SK-N-SH treated with all-trans-retinoic acid at 6 μM for 48 hours (cell line): ENCODE data around the gene GLIS1.

Experiments
- ATAC-seq: fragments of 200-7000 bp; cut with Tn5 transposase; 3 replicates; pipeline ENCODE4 v1.9.1; 2020; ENCODE audit warnings: mild to moderate bottlenecking, moderate library complexity
- ARNTL ChIP-seq: fragments of 450-650 bp; formaldehyde crosslinking; IDR thresholded peaks from 2 replicates; pipeline ENCODE4 v1.5.0; 2020; ENCODE audit warnings: low read depth, mild to moderate bottlenecking, moderate library complexity, borderline replicate concordance
- BACH2 ChIP-seq: fragments of 250-450 bp; sonication (Bioruptor Pico); IDR thresholded peaks from 2 replicates; pipeline ENCODE4 v1.9.0; 2021; ENCODE audit warnings: mild to moderate bottlenecking, borderline replicate concordance
- CSDC2 ChIP-seq: fragments of 250-450 bp; sonication (Bioruptor Pico); IDR thresholded peaks from 2 replicates; pipeline ENCODE4 v1.5.0; 2020; ENCODE audit warnings: mild to moderate bottlenecking, moderate library complexity
- GLIS3 ChIP-seq: fragments of 250-450 bp; sonication (Bioruptor Pico); IDR thresholded peaks from 2 replicates; pipeline ENCODE4 v1.5.0; 2020; ENCODE audit warnings: mild to moderate bottlenecking, moderate library complexity
- ISL1 ChIP-seq: fragments of 250-450 bp; sonication (Bioruptor Pico); IDR thresholded peaks from 2 replicates; pipeline ENCODE4 v2.1.2; 2022; ENCODE audit warnings: mild to moderate bottlenecking, moderate library complexity
- OSR1 ChIP-seq: fragments of 250-450 bp; sonication (Bioruptor Pico); IDR thresholded peaks from 2 replicates; pipeline ENCODE4 v1.8.0; 2022; ENCODE audit warnings: moderate library complexity, mild to moderate bottlenecking, inconsistent platforms
- PPARA ChIP-seq: fragments of 250-450 bp; sonication (Bioruptor Pico); IDR thresholded peaks from 2 replicates; pipeline ENCODE4 v1.5.0; 2020; ENCODE audit warnings: mild to moderate bottlenecking, borderline replicate concordance
- RARB ChIP-seq: fragments of 250-450 bp; sonication (Bioruptor Pico); IDR thresholded peaks from 2 replicates; pipeline ENCODE4 v1.8.0; 2021; ENCODE audit warnings: mild to moderate bottlenecking, moderate library complexity
- TCF4 ChIP-seq: fragments of 250-450 bp; sonication (Bioruptor Pico); IDR thresholded peaks from 2 replicates; pipeline ENCODE4 v1.8.0; 2021; ENCODE audit warnings: mild to moderate bottlenecking, moderate library complexity, borderline replicate concordance
- TOX ChIP-seq: fragments of 250-450 bp; sonication (Bioruptor Pico); IDR thresholded peaks from 2 replicates; pipeline ENCODE4 v1.8.0; 2021; ENCODE audit warnings: mild to moderate bottlenecking, moderate library complexity, borderline replicate concordance
- ZC3H10 ChIP-seq: fragments of 250-450 bp; sonication (Bioruptor Pico); IDR thresholded peaks from 2 replicates; pipeline ENCODE4 v1.5.1; 2021; ENCODE audit warnings: mild to moderate bottlenecking, moderate library complexity
- ZFP3 ChIP-seq: fragments of 250-450 bp; sonication (Bioruptor Pico); IDR thresholded peaks from 2 replicates; pipeline ENCODE4 v1.5.0; 2020; ENCODE audit warnings: mild to moderate bottlenecking, moderate library complexity
- ZFP30 ChIP-seq: fragments of 450-650 bp; formaldehyde crosslinking; IDR thresholded peaks from 2 replicates; pipeline ENCODE4 v1.5.0; 2022; ENCODE audit warnings: mild to moderate bottlenecking, moderate library complexity
- ZNF565 ChIP-seq: fragments of 450-650 bp; formaldehyde crosslinking; conservative IDR thresholded peaks from 2 replicates; pipeline ENCODE4 v1.5.0; 2020; ENCODE audit warnings: low read depth, mild to moderate bottlenecking, moderate library complexity
- ZNF8 ChIP-seq: fragments of 450-650 bp; formaldehyde crosslinking; IDR thresholded peaks from 2 replicates; pipeline ENCODE4 v1.5.0; 2020; ENCODE audit warnings: mild to moderate bottlenecking, moderate library complexity
- TF ChIP-seq, protein P1 (sequence below): fragments of 250-450 bp; sonication (Bioruptor Pico); IDR thresholded peaks from 2 replicates; pipeline ENCODE4 v1.8.0; 2020; ENCODE audit warnings: mild to moderate bottlenecking, moderate library complexity, borderline replicate concordance
- TF ChIP-seq, protein P2 (sequence below): fragments of 250-450 bp; sonication (Bioruptor Pico); IDR thresholded peaks from 2 replicates; pipeline ENCODE4 v1.5.1; 2021; ENCODE audit warnings: mild to moderate bottlenecking, moderate library complexity
- TF ChIP-seq, protein P3 (sequence below): fragments of 250-450 bp; sonication (Bioruptor Pico); IDR thresholded peaks from 2 replicates; pipeline ENCODE4 v1.5.0; 2020; ENCODE audit warnings: mild to moderate bottlenecking, moderate library complexity
- TF ChIP-seq, protein P4 (sequence below): fragments of 250-450 bp; sonication (Bioruptor Pico); IDR thresholded peaks from 2 replicates; pipeline ENCODE4 v1.5.1; 2020; ENCODE audit warnings: low read depth, mild to moderate bottlenecking, moderate library complexity
- TF ChIP-seq, protein P5 (sequence below): fragments of 250-450 bp; sonication (Bioruptor Pico); IDR thresholded peaks from 2 replicates; pipeline ENCODE4 v1.8.0; 2021; ENCODE audit warnings: low read depth, mild to moderate bottlenecking, moderate library complexity, borderline replicate concordance

The GLIS1 gene

DNA sequence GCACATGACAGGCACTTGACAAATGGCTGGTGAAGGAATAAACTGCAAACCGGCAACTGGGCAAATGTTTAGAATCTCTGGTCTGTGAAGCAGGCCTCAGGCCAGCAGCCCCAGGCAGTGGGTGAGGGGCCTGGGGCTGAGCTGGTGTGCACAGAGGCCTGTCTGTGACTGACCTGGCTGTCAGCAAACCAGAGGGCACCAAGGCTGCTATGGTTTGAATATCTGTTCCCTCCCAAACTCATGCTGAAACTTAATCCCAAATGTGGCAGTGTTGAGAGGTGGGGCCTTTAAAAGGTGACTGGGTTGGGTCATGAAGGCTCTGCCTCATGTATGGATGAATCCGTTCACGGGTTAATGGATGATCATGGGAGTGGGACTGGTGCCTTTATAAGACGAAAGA, 140.0 kb downstream of the GLIS1 start:
- no peak for ATAC-seq
- TF ChIP-seq, protein P1, sequence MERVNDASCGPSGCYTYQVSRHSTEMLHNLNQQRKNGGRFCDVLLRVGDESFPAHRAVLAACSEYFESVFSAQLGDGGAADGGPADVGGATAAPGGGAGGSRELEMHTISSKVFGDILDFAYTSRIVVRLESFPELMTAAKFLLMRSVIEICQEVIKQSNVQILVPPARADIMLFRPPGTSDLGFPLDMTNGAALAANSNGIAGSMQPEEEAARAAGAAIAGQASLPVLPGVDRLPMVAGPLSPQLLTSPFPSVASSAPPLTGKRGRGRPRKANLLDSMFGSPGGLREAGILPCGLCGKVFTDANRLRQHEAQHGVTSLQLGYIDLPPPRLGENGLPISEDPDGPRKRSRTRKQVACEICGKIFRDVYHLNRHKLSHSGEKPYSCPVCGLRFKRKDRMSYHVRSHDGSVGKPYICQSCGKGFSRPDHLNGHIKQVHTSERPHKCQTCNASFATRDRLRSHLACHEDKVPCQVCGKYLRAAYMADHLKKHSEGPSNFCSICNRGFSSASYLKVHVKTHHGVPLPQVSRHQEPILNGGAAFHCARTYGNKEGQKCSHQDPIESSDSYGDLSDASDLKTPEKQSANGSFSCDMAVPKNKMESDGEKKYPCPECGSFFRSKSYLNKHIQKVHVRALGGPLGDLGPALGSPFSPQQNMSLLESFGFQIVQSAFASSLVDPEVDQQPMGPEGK (CRISPR knock-in tag), result no peak
- TF ChIP-seq, protein P2, sequence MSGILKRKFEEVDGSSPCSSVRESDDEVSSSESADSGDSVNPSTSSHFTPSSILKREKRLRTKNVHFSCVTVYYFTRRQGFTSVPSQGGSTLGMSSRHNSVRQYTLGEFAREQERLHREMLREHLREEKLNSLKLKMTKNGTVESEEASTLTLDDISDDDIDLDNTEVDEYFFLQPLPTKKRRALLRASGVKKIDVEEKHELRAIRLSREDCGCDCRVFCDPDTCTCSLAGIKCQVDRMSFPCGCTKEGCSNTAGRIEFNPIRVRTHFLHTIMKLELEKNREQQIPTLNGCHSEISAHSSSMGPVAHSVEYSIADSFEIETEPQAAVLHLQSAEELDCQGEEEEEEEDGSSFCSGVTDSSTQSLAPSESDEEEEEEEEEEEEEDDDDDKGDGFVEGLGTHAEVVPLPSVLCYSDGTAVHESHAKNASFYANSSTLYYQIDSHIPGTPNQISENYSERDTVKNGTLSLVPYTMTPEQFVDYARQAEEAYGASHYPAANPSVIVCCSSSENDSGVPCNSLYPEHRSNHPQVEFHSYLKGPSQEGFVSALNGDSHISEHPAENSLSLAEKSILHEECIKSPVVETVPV, result no peak
- TF ChIP-seq CSDC2, result no peak
- TF ChIP-seq, protein P3, sequence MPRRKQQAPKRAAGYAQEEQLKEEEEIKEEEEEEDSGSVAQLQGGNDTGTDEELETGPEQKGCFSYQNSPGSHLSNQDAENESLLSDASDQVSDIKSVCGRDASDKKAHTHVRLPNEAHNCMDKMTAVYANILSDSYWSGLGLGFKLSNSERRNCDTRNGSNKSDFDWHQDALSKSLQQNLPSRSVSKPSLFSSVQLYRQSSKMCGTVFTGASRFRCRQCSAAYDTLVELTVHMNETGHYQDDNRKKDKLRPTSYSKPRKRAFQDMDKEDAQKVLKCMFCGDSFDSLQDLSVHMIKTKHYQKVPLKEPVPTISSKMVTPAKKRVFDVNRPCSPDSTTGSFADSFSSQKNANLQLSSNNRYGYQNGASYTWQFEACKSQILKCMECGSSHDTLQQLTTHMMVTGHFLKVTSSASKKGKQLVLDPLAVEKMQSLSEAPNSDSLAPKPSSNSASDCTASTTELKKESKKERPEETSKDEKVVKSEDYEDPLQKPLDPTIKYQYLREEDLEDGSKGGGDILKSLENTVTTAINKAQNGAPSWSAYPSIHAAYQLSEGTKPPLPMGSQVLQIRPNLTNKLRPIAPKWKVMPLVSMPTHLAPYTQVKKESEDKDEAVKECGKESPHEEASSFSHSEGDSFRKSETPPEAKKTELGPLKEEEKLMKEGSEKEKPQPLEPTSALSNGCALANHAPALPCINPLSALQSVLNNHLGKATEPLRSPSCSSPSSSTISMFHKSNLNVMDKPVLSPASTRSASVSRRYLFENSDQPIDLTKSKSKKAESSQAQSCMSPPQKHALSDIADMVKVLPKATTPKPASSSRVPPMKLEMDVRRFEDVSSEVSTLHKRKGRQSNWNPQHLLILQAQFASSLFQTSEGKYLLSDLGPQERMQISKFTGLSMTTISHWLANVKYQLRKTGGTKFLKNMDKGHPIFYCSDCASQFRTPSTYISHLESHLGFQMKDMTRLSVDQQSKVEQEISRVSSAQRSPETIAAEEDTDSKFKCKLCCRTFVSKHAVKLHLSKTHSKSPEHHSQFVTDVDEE (CRISPR knock-in tag), result no peak
- TF ChIP-seq, all 23 proteins: peak for 0

DNA sequence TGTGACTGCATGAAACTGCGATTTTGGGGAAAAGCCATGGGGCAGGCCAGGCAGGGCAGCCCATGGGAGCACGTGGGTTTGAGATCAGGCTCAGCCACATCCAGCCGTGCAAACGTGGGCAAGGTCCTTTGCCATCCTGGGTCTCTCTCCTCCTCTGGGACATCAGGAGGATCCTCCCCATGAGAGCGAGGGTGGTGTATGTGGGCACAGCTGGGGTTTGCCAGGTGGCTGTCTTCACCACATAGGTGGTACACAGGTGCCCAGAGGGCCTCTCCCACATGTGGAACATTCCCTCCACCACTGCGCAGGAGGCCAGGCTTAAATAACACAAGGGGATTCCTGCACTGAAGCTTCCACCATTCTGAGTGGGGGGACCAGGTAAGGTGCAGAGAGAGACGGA, 143.1 kb downstream of the GLIS1 start:
- ATAC-seq, result no peak
- TF ChIP-seq ARNTL (CRISPR knock-in tag) (no peak), ZFP30 (CRISPR knock-in tag) (no peak), ZFP3 (CRISPR knock-in tag) (no peak), PPARA (CRISPR knock-in tag) (no peak), TOX (CRISPR knock-in tag) (no peak), ZNF565 (CRISPR knock-in tag) (no peak), OSR1 (no peak), ISL1 (CRISPR knock-in tag) (no peak), GLIS3 (CRISPR knock-in tag) (no peak), BACH2 (no peak), ZNF8 (no peak), ZC3H10 (no peak), RARB (CRISPR knock-in tag) (no peak), CSDC2 (no peak), TCF4 (no peak)
- TF ChIP-seq, protein P3 (CRISPR knock-in tag), result no peak
- TF ChIP-seq, protein P4, sequence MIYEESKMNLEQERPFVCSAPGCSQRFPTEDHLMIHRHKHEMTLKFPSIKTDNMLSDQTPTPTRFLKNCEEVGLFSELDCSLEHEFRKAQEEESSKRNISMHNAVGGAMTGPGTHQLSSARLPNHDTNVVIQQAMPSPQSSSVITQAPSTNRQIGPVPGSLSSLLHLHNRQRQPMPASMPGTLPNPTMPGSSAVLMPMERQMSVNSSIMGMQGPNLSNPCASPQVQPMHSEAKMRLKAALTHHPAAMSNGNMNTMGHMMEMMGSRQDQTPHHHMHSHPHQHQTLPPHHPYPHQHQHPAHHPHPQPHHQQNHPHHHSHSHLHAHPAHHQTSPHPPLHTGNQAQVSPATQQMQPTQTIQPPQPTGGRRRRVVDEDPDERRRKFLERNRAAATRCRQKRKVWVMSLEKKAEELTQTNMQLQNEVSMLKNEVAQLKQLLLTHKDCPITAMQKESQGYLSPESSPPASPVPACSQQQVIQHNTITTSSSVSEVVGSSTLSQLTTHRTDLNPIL (CRISPR knock-in tag), result no peak
- TF ChIP-seq, protein P5, sequence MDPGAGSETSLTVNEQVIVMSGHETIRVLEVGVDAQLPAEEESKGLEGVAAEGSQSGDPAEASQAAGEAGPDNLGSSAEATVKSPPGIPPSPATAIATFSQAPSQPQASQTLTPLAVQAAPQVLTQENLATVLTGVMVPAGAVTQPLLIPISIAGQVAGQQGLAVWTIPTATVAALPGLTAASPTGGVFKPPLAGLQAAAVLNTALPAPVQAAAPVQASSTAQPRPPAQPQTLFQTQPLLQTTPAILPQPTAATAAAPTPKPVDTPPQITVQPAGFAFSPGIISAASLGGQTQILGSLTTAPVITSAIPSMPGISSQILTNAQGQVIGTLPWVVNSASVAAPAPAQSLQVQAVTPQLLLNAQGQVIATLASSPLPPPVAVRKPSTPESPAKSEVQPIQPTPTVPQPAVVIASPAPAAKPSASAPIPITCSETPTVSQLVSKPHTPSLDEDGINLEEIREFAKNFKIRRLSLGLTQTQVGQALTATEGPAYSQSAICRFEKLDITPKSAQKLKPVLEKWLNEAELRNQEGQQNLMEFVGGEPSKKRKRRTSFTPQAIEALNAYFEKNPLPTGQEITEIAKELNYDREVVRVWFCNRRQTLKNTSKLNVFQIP (CRISPR knock-in tag), result no peak
- TF ChIP-seq, protein P1 (CRISPR knock-in tag), result no peak
- TF ChIP-seq, protein P2, result no peak
